ENCODE results near the gene TUBGCP6. TPM values are rescaled to one million over a fixed set of nuclear protein-coding genes. Genes with fewer than 3 reads are reported as not detected.
A peak's percentile ranks its signal among the peaks of the same experiment; 100 is the strongest.

TUBGCP6 gene
- total RNA-seq, 4 donors from 2014 or later, result 19.1 to 52.2 (median 40.7) TPM

DNA sequence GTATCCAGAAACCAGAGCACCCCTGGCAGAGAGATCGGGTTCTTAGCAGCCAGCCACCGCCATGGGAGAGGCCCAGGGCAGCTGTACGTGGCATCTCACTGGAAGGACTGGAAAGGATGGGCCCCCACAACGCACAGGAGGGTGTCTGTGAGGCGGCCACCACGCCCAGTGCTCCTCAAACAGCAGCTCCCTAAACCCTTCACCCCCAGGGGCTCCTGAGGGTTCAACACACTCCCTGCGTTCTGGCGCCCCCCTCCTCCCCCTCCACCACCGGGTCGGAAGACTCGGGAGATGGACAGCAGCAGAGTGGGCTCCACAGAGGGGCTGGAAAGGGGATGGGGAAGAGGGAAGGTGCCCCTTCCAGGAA is 15.6 kb upstream of the TUBGCP6 start:
- DNase-seq, result no peak
- Histone ChIP-seq H3K9me3 (no peaks in the 10 kb centered on the region), H3K36me3 (no peaks in the 10 kb centered on the region), H3K4me1 (peaks cover 0 to 19% of the 10 kb centered on the region in 2 donors), H3K27me3 (no peaks in the 10 kb centered on the region), H3K27ac (peak overlapping the region; percentile 65 to 74), H3K4me3 (peak overlapping the region; percentile 32 to 58)
- TF ChIP-seq, protein P1, sequence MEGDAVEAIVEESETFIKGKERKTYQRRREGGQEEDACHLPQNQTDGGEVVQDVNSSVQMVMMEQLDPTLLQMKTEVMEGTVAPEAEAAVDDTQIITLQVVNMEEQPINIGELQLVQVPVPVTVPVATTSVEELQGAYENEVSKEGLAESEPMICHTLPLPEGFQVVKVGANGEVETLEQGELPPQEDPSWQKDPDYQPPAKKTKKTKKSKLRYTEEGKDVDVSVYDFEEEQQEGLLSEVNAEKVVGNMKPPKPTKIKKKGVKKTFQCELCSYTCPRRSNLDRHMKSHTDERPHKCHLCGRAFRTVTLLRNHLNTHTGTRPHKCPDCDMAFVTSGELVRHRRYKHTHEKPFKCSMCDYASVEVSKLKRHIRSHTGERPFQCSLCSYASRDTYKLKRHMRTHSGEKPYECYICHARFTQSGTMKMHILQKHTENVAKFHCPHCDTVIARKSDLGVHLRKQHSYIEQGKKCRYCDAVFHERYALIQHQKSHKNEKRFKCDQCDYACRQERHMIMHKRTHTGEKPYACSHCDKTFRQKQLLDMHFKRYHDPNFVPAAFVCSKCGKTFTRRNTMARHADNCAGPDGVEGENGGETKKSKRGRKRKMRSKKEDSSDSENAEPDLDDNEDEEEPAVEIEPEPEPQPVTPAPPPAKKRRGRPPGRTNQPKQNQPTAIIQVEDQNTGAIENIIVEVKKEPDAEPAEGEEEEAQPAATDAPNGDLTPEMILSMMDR (IDR thresholded peaks at IDR 0.05), result no peak
- no peak for TF ChIP-seq POLR2A (IDR thresholded peaks at IDR 0.05)
- intact Hi-C loops (cut with DNase I; ENCODE audit: low total_unique reads), result no loop called here

DNA sequence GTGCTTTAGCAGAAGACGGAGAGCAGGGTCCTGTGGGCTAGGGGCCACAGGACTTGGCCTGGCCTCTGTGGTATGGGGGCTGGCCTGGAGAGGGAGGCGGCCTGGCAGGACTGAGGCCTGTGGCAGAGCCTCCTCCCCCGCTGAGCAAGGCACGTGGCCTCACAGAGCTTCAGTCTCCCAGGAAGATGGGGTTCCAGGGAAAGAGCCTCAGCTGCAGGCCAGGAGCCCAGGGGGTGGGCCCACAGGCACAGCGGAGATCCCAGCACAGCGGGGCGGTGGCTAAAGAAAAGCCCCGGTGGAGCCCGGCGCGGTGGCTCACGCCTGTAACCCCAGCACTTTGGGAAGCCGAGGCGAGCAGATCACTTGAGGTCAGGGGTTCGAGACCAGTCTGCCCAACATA is 14.5 kb upstream of the TUBGCP6 start:
- no peak for DNase-seq
- Histone ChIP-seq H3K4me1 (peaks cover 0 to 19% of the 10 kb centered on the region in 2 donors), H3K27me3 (no peaks in the 10 kb centered on the region), H3K9me3 (no peaks in the 10 kb centered on the region), H3K36me3 (no peaks in the 10 kb centered on the region), H3K27ac (no peak overlapping the region), H3K4me3 (no peak overlapping the region)
- no peak for TF ChIP-seq POLR2A (IDR thresholded peaks at IDR 0.05)
- TF ChIP-seq, protein P1 (IDR thresholded peaks at IDR 0.05), result no peak
- intact Hi-C loops (cut with DNase I; ENCODE audit: low total_unique reads), result no loop called here

DNA sequence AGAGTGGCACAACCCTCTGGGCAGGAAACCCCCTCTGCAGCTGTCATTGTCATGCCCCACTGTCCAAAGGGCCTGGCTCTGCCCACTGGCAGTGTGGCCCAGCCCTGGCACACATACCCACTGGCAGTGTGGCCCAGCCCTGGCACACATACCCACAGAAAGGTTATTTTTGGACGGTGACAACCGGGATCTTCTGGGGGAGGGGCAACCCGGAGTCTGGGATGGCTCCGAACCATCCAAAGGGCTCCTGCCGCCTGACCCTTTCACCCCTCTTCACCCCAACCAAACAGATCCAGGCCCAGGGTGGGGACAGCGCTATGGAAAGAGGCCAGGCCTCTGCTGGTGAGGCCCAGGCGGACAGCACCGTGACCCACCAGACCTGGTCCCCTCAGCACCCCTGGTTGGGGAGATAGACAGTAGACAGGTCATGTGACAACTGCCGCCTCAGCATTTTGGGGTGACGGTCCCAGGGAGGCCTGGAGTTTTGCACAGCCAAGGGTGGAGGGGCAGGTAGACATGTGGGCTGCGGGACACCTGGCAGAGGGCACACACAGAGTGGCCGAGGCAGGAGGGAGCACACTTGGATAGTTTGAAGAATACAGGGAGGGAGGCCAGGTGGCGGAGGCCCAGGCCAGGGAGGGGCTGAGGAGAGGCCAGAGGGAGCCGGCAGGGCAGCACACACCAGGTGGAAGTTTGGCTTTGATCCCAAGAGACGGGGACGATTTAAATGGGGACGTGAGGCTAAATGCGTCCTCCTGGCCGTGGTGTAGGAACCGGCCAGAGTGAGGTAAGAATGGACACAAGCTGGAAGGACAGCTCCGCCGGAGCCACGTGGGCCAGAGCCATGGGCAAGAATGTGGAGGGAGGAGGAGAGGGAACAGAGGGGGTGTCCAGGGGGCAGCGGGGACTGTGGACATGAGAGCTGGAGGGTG is 13.8 kb upstream of the TUBGCP6 start:
- Histone ChIP-seq H3K27me3 (no peaks in the 10 kb centered on the region), H3K4me3 (no peak overlapping the region), H3K9me3 (no peaks in the 10 kb centered on the region), H3K27ac (no peak overlapping the region), H3K36me3 (no peaks in the 10 kb centered on the region), H3K4me1 (peaks cover 0 to 19% of the 10 kb centered on the region in 2 donors)
- no peak for DNase-seq
- no peak for TF ChIP-seq POLR2A (IDR thresholded peaks at IDR 0.05)
- TF ChIP-seq, protein P1 (IDR thresholded peaks at IDR 0.05), result no peak
- intact Hi-C loops (cut with DNase I; ENCODE audit: low total_unique reads), result no loop called here

DNA sequence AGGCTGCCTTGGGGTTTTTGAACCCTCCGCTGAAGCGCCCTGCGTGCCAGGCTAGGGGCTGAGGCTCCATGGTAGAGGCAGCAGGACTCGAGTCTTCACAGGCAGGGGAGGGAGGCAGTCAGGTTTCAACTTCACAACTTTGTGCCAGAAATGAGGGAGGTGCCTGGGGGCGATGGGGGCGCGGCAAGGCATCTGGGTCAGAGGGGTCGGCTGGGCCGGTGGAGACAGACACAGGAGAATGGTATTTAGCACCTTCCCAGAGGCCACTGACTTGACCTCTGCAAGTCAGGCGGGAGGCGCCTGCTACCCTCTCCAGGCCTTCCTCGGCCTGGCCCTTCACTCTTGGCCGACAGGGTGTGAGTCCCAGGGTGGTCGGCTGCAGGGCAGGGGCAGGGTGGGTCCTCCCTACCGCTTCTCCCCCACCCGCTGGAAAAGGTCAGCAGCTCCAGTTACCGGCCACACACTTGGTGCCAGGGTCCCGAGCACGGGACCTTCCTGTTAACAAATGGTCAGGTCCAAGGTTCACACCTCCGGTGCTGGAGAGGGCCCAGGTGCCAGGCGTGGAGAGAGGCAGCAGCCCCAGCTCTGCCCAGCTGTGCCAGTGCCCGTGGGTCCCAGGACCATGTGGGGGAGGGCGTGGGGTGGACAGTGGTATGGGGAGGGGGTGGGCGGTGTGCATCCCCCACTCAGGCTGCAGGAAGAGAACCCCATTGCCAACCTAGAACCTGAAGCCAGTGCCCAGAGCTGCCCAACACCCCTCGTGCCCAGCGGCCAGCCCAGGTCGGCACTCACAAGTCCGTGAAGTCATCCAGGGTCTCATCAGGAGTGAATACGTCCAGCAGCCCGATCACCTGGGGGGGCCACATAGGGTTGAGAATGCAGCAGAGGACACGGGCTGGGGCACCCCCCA is 12.9 kb upstream of the TUBGCP6 start:
- no peaks in the 10 kb centered on the region for H3K27me3 ChIP-seq
- H3K4me3 ChIP-seq, result no peak overlapping the region
- no peaks in the 10 kb centered on the region for H3K9me3 ChIP-seq
- intact Hi-C loops (cut with DNase I; ENCODE audit: low total_unique reads), result no loop called here
- DNase-seq, result no peak
- H3K4me1 ChIP-seq, result peaks cover 0 to 19% of the 10 kb centered on the region in 2 donors
- H3K36me3 ChIP-seq, result no peaks in the 10 kb centered on the region
- no peak overlapping the region for H3K27ac ChIP-seq
- TF ChIP-seq, protein P1 (IDR thresholded peaks at IDR 0.05), result no peak
- no peak for TF ChIP-seq POLR2A (IDR thresholded peaks at IDR 0.05)
